Lung (tissue), 12 donors: Measurements from ENCODE around the gene CDK9. TPM values are rescaled to one million over a fixed set of nuclear protein-coding genes. Genes with fewer than 3 reads are reported as not detected.

Experiments used
- ATAC-seq: fragments of 200-7000 bp; cut with Tn5 transposase; one replicate; pipeline ENCODE4 v1.9.1; 2020; ENCODE audit warnings: moderate number of reproducible peaks; ENCODE audit not compliant: insufficient read depth, low FRiP score
- DNase-seq, 3 donors: peaks; one replicate each; pipeline ENCODE4 v3.0.0-alpha.2; 2013 to 2017
- H3K27ac ChIP-seq, 2 donors: one replicate each; pipeline ENCODE4 v1.5.1; 2013; ENCODE audit warnings: mild to moderate bottlenecking in 2 of 2, moderate library complexity in 2 of 2, control low read depth in 1 of 2, inconsistent platforms in 1 of 2, low read depth in 1 of 2, low read length in 1 of 2
- H3K27me3 ChIP-seq, 3 donors: one replicate each; pipeline ENCODE4 v1.5.1; 2013; ENCODE audit warnings: low read length in 2 of 3; ENCODE audit not compliant: control insufficient read depth in 3 of 3, insufficient read depth in 3 of 3
- H3K36me3 ChIP-seq, 4 donors: one replicate each; pipeline ENCODE4 v1.5.1; 2013; ENCODE audit warnings: low read length in 4 of 4, mild to moderate bottlenecking in 1 of 4, moderate library complexity in 1 of 4; ENCODE audit not compliant: control insufficient read depth in 4 of 4, insufficient read depth in 4 of 4
- H3K4me1 ChIP-seq, 5 donors: one replicate each; pipeline ENCODE4 v1.5.1; 2013; ENCODE audit warnings: low read length in 5 of 5, mild to moderate bottlenecking in 2 of 5, moderate library complexity in 1 of 5; ENCODE audit not compliant: control insufficient read depth in 5 of 5, insufficient read depth in 5 of 5
- H3K4me3 ChIP-seq: one replicate; pipeline ENCODE4 v1.5.1; 2013; ENCODE audit warnings: mild to moderate bottlenecking, control low read depth, moderate library complexity
- H3K9ac ChIP-seq, 2 donors: one replicate each; pipeline ENCODE4 v1.5.1; 2013; ENCODE audit warnings: low read length in 2 of 2, control low read depth in 1 of 2; ENCODE audit not compliant: insufficient read depth in 1 of 2
- H3K9me3 ChIP-seq, 4 donors: one replicate each; pipeline ENCODE4 v1.5.1; 2013; ENCODE audit warnings: low read length in 3 of 4, mild to moderate bottlenecking in 1 of 4, moderate library complexity in 1 of 4; ENCODE audit not compliant: control insufficient read depth in 4 of 4, insufficient read depth in 3 of 4
- CTCF ChIP-seq: IDR thresholded peaks from 2 replicates; pipeline ENCODE4 v1.5.1; 2012; ENCODE audit warnings: mild to moderate bottlenecking; ENCODE audit errors: control extremely low read depth, extremely low read depth
- WGBS, 2 donors: extraction: QIAGEN DNeasy Blood & Tissue Kit; methylation state at CpG; one replicate each; pipeline ENCODE4 v1.1.7; 2013; 5-methylcytosine and 5-hydroxymethylcytosine counted together
- polyA plus RNA-seq, 2 donors: library from polyadenylated mRNA; stranded (reverse); fragments of 200-250 nt; gene quantifications; one replicate each; pipeline ENCODE4 v1.2.1, GENCODE V29; 2013
- total RNA-seq, 2 donors: library from RNA; depleted of rRNA in 1 of 2; stranded (reverse); fragments of >200 nt in 1 of 2; gene quantifications; one replicate each; pipeline ENCODE4 v1.2.1, GENCODE V29; 2014 to 2021
- donor health status: control.
- donor health status: control.
- donor health status: Bipolar disorder and iron deficiency.
- donor health status: healthy.
- donor health status: DM: yes; HTN: yes; CAD: no.

The CDK9 gene
- total and polyA plus RNA-seq, 4 donors: 53.9 to 97.9 (median 55.4) TPM

DNA sequence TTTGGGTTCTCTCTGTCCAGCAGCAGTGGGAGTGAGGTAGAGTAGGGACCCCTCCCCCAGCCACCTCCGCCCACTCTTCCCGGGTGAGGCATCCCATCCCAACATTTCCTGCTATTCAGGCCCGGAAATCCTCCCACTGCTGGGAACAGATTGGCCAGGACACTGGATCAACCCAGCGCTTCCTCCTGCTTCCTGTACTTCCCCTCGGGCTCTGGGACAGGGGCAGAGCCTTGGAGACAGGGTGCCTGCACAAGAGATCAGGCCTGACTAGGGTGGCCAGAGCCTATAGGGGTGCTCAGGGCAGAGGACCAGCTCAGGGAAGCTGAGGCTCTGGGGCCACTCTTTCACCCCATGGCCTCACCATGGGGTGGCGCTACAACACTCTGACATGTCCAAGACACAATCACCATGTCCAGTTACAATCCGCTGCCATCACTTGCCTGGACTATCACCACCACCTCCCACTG lies 21.9 kb upstream of the CDK9 start:
- peaks cover 0 to 19% (median 8%) of the 10 kb centered on the region in 5 donors for H3K4me1 ChIP-seq
- WGBS, 2 donors: 46 to 70% methylated on average over 7 of the region's 7 CpGs
- no peak overlapping the region for H3K4me3 ChIP-seq
- no peaks in the 10 kb centered on the region for H3K9me3 ChIP-seq
- peaks cover 0 to 9% (median 0%) of the 10 kb centered on the region in 4 donors for H3K36me3 ChIP-seq
- H3K27me3 ChIP-seq: no peaks in the 10 kb centered on the region
- DNase-seq (peak; percentile 26 to 56 (median 37)), ATAC-seq (peak; percentile 76)
- peak; percentile 13 for TF ChIP-seq CTCF
- H3K27ac ChIP-seq: peak overlapping the region; percentile 72 to 89
- H3K9ac ChIP-seq: no peak overlapping the region

GRCh38 chr9:127765418-127765817 lies 20.4 kb upstream of the CDK9 start:
- 64 to 67% methylated on average over 1 of the region's 1 CpG for WGBS, 2 donors
- H3K9me3 ChIP-seq: no peaks in the 10 kb centered on the region
- peak overlapping the region; percentile 13 to 61 for H3K27ac ChIP-seq
- peaks cover 0 to 17% (median 12%) of the 10 kb centered on the region in 5 donors for H3K4me1 ChIP-seq
- H3K9ac ChIP-seq: no peak overlapping the region
- ATAC-seq (no peak), DNase-seq (no peak)
- H3K27me3 ChIP-seq: no peaks in the 10 kb centered on the region
- no peak overlapping the region for H3K4me3 ChIP-seq
- H3K36me3 ChIP-seq: peaks cover 0 to 9% (median 0%) of the 10 kb centered on the region in 4 donors
- TF ChIP-seq CTCF: no peak

- 46 to 54% methylated on average over 3 of the region's 3 CpGs for WGBS, 2 donors
- TF ChIP-seq CTCF: no peak
- Histone ChIP-seq H3K27me3 (no peaks in the 10 kb centered on the region), H3K4me1 (peaks cover 0 to 21% (median 6%) of the 10 kb centered on the region in 5 donors), H3K36me3 (peaks cover 0 to 9% (median 0%) of the 10 kb centered on the region in 4 donors), H3K9me3 (no peaks in the 10 kb centered on the region), H3K4me3 (no peak overlapping the region), H3K9ac (peak overlapping the region in 1 of 2 donors; percentile 34), H3K27ac (peak overlapping the region; percentile 78 to 86)
- ATAC-seq (no peak), DNase-seq (no peak)
Observed at GRCh38 chr9:127767410-127767809, 18.4 kb upstream of the CDK9 start.

- ATAC-seq (no peak), DNase-seq (peak; percentile 83 to 88 (median 85))
- H3K4me1 ChIP-seq: peaks cover 0 to 21% (median 4%) of the 10 kb centered on the region in 5 donors
- no peak overlapping the region for H3K4me3 ChIP-seq
- H3K27ac ChIP-seq: peak overlapping the region; percentile 78 to 86
- no peaks in the 10 kb centered on the region for H3K9me3 ChIP-seq
- peaks cover 0 to 9% (median 0%) of the 10 kb centered on the region in 4 donors for H3K36me3 ChIP-seq
- WGBS, 2 donors: 41 to 59% methylated on average over 13 of the region's 13 CpGs
- TF ChIP-seq CTCF: no peak
- peak overlapping the region in 1 of 2 donors; percentile 34 for H3K9ac ChIP-seq
- H3K27me3 ChIP-seq: no peaks in the 10 kb centered on the region
Observed at GRCh38 chr9:127767909-127768331, 17.9 kb upstream of the CDK9 start.
